WTC11 (cell line): Measurements from ENCODE around the gene NFATC3. TPM values are rescaled to one million over a fixed set of nuclear protein-coding genes. Genes with fewer than 3 reads are reported as not detected.

Experiments
- GTF2I ChIP-seq: fragments of 250-450 bp; sonication (Bioruptor Pico); conservative IDR thresholded peaks from 2 replicates; pipeline ENCODE4 v1.4.0; 2021; ENCODE audit warnings: mild to moderate bottlenecking
- microRNA-seq: library from miRNA; unstranded; fragments of <30 nt; microRNA quantifications from one replicate; pipeline ENCODE4 v1.2.0, GENCODE V29; 2022; ENCODE audit warnings: borderline number of aligned reads
- total RNA-seq: library from RNA; stranded (reverse); gene quantifications from 3 replicates; pipeline ENCODE4 v1.2.3, GENCODE V29; 2021
- TF ChIP-seq, protein P1 (sequence below): fragments of 250-450 bp; sonication (Bioruptor Pico); IDR thresholded peaks from 2 replicates; pipeline ENCODE4 v1.9.0; 2021; ENCODE audit warnings: mild to moderate bottlenecking, borderline replicate concordance

The NFATC3 gene
- total RNA-seq, 1 experiment from 2014 or later, result 34.6 TPM

GRCh38 chr16:68276223-68276622 is 191.1 kb downstream of the NFATC3 start (continued):
- TF ChIP-seq, protein P1, sequence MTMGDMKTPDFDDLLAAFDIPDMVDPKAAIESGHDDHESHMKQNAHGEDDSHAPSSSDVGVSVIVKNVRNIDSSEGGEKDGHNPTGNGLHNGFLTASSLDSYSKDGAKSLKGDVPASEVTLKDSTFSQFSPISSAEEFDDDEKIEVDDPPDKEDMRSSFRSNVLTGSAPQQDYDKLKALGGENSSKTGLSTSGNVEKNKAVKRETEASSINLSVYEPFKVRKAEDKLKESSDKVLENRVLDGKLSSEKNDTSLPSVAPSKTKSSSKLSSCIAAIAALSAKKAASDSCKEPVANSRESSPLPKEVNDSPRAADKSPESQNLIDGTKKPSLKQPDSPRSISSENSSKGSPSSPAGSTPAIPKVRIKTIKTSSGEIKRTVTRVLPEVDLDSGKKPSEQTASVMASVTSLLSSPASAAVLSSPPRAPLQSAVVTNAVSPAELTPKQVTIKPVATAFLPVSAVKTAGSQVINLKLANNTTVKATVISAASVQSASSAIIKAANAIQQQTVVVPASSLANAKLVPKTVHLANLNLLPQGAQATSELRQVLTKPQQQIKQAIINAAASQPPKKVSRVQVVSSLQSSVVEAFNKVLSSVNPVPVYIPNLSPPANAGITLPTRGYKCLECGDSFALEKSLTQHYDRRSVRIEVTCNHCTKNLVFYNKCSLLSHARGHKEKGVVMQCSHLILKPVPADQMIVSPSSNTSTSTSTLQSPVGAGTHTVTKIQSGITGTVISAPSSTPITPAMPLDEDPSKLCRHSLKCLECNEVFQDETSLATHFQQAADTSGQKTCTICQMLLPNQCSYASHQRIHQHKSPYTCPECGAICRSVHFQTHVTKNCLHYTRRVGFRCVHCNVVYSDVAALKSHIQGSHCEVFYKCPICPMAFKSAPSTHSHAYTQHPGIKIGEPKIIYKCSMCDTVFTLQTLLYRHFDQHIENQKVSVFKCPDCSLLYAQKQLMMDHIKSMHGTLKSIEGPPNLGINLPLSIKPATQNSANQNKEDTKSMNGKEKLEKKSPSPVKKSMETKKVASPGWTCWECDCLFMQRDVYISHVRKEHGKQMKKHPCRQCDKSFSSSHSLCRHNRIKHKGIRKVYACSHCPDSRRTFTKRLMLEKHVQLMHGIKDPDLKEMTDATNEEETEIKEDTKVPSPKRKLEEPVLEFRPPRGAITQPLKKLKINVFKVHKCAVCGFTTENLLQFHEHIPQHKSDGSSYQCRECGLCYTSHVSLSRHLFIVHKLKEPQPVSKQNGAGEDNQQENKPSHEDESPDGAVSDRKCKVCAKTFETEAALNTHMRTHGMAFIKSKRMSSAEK (CRISPR knock-in tag), result no peak
- TF ChIP-seq GTF2I, result no peak

Small RNA genes within 50 kb of the gene (microRNA-seq; reads per million reads assigned to microRNA genes)
- gene MIR6773, result not detected

Other genes starting within 250 kb of the NFATC3 start
- 46.5 to 49.0 TPM (median 47.4 TPM) in 3 replicates for gene THAP11, start 243.1 kb upstream of the NFATC3 start, total RNA-seq
- gene NUTF2, start 238.4 kb upstream of the NFATC3 start, total RNA-seq, result 183 to 205 TPM (median 200 TPM) in 3 replicates
- 52.1 to 58.3 TPM (median 57.3 TPM) in 3 replicates for gene CENPT, start 237.7 kb upstream of the NFATC3 start, total RNA-seq
- 72.6 to 83.7 TPM (median 74.1 TPM) in 3 replicates for gene EDC4, start 212.3 kb upstream of the NFATC3 start, total RNA-seq
- gene NRN1L, start 200.5 kb upstream of the NFATC3 start, total RNA-seq, result 7.0 to 12.4 TPM (median 7.4 TPM) in 3 replicates
- 29.0 to 32.6 TPM (median 31.6 TPM) in 3 replicates for gene PSKH1, start 192.1 kb upstream of the NFATC3 start, total RNA-seq
- 1.7 to 3.6 TPM (median 2.8 TPM) in 3 replicates for gene CTRL, start 153.5 kb upstream of the NFATC3 start, total RNA-seq
- 34.8 to 40.9 TPM (median 35.3 TPM) in 3 replicates for gene PSMB10, start 148.5 kb upstream of the NFATC3 start, total RNA-seq
- 23.3 to 38.3 TPM (median 25.8 TPM) in 3 replicates for gene LCAT, start 141.2 kb upstream of the NFATC3 start, total RNA-seq
- 67.5 to 94.1 TPM (median 73.7 TPM) in 3 replicates for gene SLC12A4, start 116.7 kb upstream of the NFATC3 start, total RNA-seq
- 1.6 to 2.7 TPM (median 2.5 TPM) in 3 replicates for gene DPEP3, start 104.9 kb upstream of the NFATC3 start, total RNA-seq
- gene DPEP2, start 85.9 kb upstream of the NFATC3 start, total RNA-seq, result 0.13 to 0.25 TPM in 2 of 3 replicates, not detected in the other
- 0.32 TPM in 1 of 3 replicates, not detected in the others for gene DPEP2NB, start 69.5 kb upstream of the NFATC3 start, total RNA-seq
- 15.2 to 18.3 TPM (median 17.7 TPM) in 3 replicates for gene DDX28, start 62.1 kb upstream of the NFATC3 start, total RNA-seq
- gene DUS2, start 62.1 kb upstream of the NFATC3 start, total RNA-seq, result 23.5 to 27.9 TPM (median 25.8 TPM) in 3 replicates
- 48.5 to 55.0 TPM (median 49.8 TPM) in 3 replicates for gene ESRP2, start 150.8 kb downstream of the NFATC3 start, total RNA-seq
- gene PLA2G15, start 160.0 kb downstream of the NFATC3 start, total RNA-seq, result 9.4 to 10.2 TPM (median 9.8 TPM) in 3 replicates
- 27.4 TPM in 3 replicates for gene SLC7A6, start 179.2 kb downstream of the NFATC3 start, total RNA-seq
- 20.5 to 22.6 TPM (median 20.7 TPM) in 3 replicates for gene SLC7A6OS, start 225.6 kb downstream of the NFATC3 start, total RNA-seq
- gene PRMT7, start 225.6 kb downstream of the NFATC3 start, total RNA-seq, result 50.3 to 59.3 TPM (median 52.5 TPM) in 3 replicates